HL-60 (cell line): ENCODE measurements around the gene COX10.

Experiments
- DNase-seq, 2 experiments: peaks; one replicate each; pipeline ENCODE4 v3.0.0-alpha.2; 2010 to 2020; ENCODE audit warnings: low read depth in 1 of 2, low spot score in 1 of 2
- H3K27ac ChIP-seq: fragments of 250-450 bp; sonication (Bioruptor Pico); replicated peaks from 2 replicates; pipeline ENCODE4 v1.5.1; 2020; ENCODE audit warnings: mild to moderate bottlenecking, moderate library complexity
- H3K27me3 ChIP-seq: fragments of 250-450 bp; sonication (Bioruptor Pico); 2 replicates; pipeline ENCODE4 v1.5.1; 2021; ENCODE audit warnings: mild to moderate bottlenecking, moderate library complexity; ENCODE audit not compliant: insufficient read depth, poor library complexity, severe bottlenecking
- H3K4me3 ChIP-seq: replicated peaks from 2 replicates; pipeline ENCODE4 v1.5.1; 2011; ENCODE audit warnings: mild to moderate bottlenecking, control low read depth, low read length; ENCODE audit not compliant: insufficient read depth
- GABPA ChIP-seq: IDR thresholded peaks from 2 replicates; pipeline ENCODE4 v1.6.1; 2012; ENCODE audit warnings: low read depth
- POLR2AphosphoS5 ChIP-seq: IDR thresholded peaks from 2 replicates; pipeline ENCODE4 v1.6.1; 2012; ENCODE audit warnings: low read depth
- SPI1 ChIP-seq: IDR thresholded peaks from 2 replicates; pipeline ENCODE4 v1.6.1; 2012; ENCODE audit warnings: low read depth, mild to moderate bottlenecking, borderline replicate concordance
- TF ChIP-seq, protein P1 (sequence below): IDR thresholded peaks from 2 replicates; pipeline ENCODE4 v1.6.1; 2012; ENCODE audit warnings: low read depth; ENCODE audit not compliant: insufficient replicate concordance
- TF ChIP-seq, protein P2 (sequence below): IDR thresholded peaks from one replicate; pipeline ENCODE4 v1.5.1; 2011; ENCODE audit warnings: low read length, control low read depth, inconsistent platforms; ENCODE audit not compliant: insufficient read depth

The COX10 gene

DNA sequence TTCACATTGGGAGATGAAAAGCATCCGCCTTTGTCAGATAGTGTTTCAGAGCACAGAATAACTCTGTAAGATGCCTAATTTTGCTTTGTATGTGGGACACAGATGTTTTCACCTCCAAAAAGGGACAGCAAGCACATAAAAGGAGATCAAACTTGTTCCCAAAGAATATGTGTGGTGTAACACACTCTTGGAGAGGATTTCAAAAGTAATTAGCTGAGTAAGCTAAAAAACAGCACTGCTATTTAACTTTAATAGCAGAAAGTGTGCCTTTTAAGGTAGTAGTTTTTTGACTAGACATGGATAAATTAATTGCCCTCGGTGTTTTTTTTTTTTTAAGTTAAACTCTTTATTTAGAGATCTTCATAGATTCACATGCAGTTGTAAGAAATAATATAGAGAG is 65.2 kb downstream of the COX10 start:
- Histone ChIP-seq H3K4me3 (no peak overlapping the region), H3K27me3 (no peaks in the 10 kb centered on the region), H3K27ac (no peak overlapping the region)
- TF ChIP-seq GABPA (no peak), POLR2AphosphoS5 (no peak)
- no peak for DNase-seq

DNA sequence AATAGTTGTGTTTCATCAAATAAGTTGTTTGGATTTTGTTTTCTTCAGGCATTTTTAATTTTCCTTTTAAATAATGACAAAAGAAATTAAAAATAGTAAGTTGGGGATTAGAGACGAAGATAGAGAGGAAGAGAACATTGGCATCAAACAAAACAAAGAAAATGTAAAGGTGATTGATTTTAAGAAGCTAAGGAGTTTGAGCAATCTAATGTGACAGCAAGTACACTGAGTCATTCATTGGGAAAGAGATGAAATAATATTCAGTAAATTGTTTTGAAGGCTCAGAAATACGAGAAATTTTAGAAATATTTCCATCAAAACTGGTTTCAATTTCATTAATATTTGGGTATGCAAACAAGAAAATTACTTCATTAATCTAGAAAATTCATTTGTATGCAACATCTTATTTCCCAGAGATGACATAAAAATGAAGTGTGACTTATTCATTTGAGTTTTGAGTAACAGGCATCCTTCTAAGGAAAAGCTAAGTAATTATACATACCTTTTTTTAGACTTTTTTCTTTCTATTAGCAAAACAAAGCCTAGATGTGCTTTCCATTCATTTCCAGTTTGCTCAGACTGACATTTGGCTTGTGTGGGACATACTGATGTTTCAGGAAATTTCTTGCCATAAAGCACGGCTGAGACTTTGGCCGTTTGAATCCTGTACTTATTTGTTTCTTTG is 66.7 kb downstream of the COX10 start:
- no peak for DNase-seq
- Histone ChIP-seq H3K27ac (no peak overlapping the region), H3K4me3 (no peak overlapping the region), H3K27me3 (no peaks in the 10 kb centered on the region)
- TF ChIP-seq GABPA = no peak
- TF ChIP-seq POLR2AphosphoS5 = no peak

DNA sequence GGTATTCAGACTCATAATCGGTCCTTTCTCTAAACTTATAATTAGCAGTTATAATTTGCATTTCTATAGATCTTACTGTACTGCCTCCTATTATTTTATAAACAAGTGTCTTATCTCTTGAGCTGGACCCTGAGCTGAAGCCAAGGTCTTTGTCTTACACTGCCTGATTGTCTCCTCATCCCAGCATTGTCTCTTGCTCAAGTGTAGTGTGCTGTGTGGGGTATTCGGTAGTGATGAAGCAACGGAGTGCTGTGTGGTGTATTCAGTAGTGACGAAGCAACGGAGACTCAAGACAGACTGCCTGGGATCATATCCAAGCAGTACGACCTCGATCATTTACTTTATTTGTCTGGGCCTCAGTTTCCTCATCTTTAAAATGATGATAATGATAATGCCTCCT is 69.3 kb downstream of the COX10 start:
- no peak for DNase-seq
- Histone ChIP-seq H3K27ac (no peak overlapping the region), H3K27me3 (no peaks in the 10 kb centered on the region), H3K4me3 (no peak overlapping the region)
- TF ChIP-seq, protein P1, sequence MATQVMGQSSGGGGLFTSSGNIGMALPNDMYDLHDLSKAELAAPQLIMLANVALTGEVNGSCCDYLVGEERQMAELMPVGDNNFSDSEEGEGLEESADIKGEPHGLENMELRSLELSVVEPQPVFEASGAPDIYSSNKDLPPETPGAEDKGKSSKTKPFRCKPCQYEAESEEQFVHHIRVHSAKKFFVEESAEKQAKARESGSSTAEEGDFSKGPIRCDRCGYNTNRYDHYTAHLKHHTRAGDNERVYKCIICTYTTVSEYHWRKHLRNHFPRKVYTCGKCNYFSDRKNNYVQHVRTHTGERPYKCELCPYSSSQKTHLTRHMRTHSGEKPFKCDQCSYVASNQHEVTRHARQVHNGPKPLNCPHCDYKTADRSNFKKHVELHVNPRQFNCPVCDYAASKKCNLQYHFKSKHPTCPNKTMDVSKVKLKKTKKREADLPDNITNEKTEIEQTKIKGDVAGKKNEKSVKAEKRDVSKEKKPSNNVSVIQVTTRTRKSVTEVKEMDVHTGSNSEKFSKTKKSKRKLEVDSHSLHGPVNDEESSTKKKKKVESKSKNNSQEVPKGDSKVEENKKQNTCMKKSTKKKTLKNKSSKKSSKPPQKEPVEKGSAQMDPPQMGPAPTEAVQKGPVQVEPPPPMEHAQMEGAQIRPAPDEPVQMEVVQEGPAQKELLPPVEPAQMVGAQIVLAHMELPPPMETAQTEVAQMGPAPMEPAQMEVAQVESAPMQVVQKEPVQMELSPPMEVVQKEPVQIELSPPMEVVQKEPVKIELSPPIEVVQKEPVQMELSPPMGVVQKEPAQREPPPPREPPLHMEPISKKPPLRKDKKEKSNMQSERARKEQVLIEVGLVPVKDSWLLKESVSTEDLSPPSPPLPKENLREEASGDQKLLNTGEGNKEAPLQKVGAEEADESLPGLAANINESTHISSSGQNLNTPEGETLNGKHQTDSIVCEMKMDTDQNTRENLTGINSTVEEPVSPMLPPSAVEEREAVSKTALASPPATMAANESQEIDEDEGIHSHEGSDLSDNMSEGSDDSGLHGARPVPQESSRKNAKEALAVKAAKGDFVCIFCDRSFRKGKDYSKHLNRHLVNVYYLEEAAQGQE = no peak

DNA sequence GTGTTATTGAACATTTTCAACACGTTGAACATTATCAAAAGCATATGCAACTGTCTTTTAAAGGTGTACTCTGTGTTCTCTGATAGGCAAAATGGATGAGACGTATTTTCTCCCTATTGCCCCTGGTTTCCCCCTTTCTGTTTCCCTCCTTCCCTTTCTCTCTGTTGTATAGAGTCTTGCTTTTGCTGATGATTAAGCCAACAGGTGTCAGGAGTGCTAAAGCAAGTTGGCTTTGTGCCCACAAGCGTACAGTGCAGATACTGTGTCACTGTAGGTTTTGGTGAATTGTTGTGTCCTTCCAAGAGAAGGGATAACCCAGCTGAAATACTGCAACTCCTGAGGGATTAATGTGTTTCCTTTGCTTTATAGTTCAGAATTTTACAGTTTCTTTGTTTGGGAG is 74.4 kb downstream of the COX10 start:
- DNase-seq = no peak
- no peaks in the 10 kb centered on the region for H3K27me3 ChIP-seq
- no peak overlapping the region for H3K27ac ChIP-seq
- no peak overlapping the region for H3K4me3 ChIP-seq
- no peak for TF ChIP-seq POLR2AphosphoS5
- TF ChIP-seq, protein P2, sequence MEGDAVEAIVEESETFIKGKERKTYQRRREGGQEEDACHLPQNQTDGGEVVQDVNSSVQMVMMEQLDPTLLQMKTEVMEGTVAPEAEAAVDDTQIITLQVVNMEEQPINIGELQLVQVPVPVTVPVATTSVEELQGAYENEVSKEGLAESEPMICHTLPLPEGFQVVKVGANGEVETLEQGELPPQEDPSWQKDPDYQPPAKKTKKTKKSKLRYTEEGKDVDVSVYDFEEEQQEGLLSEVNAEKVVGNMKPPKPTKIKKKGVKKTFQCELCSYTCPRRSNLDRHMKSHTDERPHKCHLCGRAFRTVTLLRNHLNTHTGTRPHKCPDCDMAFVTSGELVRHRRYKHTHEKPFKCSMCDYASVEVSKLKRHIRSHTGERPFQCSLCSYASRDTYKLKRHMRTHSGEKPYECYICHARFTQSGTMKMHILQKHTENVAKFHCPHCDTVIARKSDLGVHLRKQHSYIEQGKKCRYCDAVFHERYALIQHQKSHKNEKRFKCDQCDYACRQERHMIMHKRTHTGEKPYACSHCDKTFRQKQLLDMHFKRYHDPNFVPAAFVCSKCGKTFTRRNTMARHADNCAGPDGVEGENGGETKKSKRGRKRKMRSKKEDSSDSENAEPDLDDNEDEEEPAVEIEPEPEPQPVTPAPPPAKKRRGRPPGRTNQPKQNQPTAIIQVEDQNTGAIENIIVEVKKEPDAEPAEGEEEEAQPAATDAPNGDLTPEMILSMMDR = no peak
- TF ChIP-seq, protein P1 = no peak
- TF ChIP-seq GABPA = no peak
- no peak for TF ChIP-seq SPI1

DNA sequence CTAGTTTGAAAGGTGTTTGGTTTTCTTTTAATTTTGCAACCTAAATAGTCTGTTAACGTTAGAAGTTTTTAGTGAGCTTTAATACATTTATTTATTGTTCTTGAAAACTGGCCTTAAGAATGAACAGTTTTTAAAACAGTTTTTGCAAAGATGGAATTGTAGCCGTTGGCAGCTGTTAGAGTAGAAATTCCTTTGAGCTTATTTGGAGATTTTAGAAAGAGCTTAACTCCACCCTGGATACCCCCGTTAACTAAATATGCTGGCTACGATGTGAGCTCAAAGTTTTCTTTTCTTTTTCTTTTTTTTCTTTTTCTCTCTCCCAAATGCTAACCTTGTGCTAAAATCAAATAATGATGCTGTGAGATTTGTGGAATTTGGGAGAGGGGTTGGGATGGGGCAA is 75.2 kb downstream of the COX10 start:
- no peak for DNase-seq
- no peak for TF ChIP-seq SPI1
- TF ChIP-seq, protein P1 = no peak
- no peak for TF ChIP-seq POLR2AphosphoS5
- TF ChIP-seq, protein P2 = no peak
- no peak for TF ChIP-seq GABPA
- H3K27ac ChIP-seq = no peak overlapping the region
- H3K4me3 ChIP-seq = no peak overlapping the region
- no peaks in the 10 kb centered on the region for H3K27me3 ChIP-seq
